Stimulated activated CD8-positive, alpha-beta memory T cell treated with anti-CD3 and anti-CD28 coated beads, Interleukin-12 subunit alpha, Interleukin-12 subunit beta, amount 100 ng/mL, for 4 hours (primary cell): ENCODE data around the gene RBMS1.
A peak's percentile ranks its signal among the peaks of the same experiment; 100 is the strongest.

Experiments used
- DNase-seq: peaks from one replicate; pipeline ENCODE4 v3.0.0-alpha.2; 2020; ENCODE audit warnings: low read depth

RBMS1 gene

GRCh38 chr2:160408173-160408958, 85.2 kb downstream of the RBMS1 start:
- DNase-seq, result no peak

GRCh38 chr2:160407393-160408172, 86.0 kb downstream of the RBMS1 start:
- peak; percentile 57 for DNase-seq

GRCh38 chr2:160406591-160407392, 86.8 kb downstream of the RBMS1 start:
- peak; percentile 51 for DNase-seq

- no peak for DNase-seq
Measured at GRCh38 chr2:160405077-160405867, 88.3 kb downstream of the RBMS1 start.

GRCh38 chr2:160402997-160403979, 90.3 kb downstream of the RBMS1 start:
- DNase-seq, result no peak

- DNase-seq, result no peak
Measured at GRCh38 chr2:160402501-160402900, 91.1 kb downstream of the RBMS1 start.

GRCh38 chr2:160401895-160402294, 91.7 kb downstream of the RBMS1 start:
- DNase-seq, result no peak

GRCh38 chr2:160399880-160400279, 93.7 kb downstream of the RBMS1 start:
- DNase-seq, result no peak

GRCh38 chr2:160397530-160397865, 96.1 kb downstream of the RBMS1 start:
- DNase-seq, result no peak

- no peak for DNase-seq
Measured at GRCh38 chr2:160394153-160394552, 99.5 kb downstream of the RBMS1 start.

GRCh38 chr2:160392201-160392600, 101.4 kb downstream of the RBMS1 start:
- DNase-seq, result no peak

- DNase-seq, result no peak
Measured at GRCh38 chr2:160390544-160391455, 102.8 kb downstream of the RBMS1 start.

- no peak for DNase-seq
Measured at GRCh38 chr2:160389875-160390274, 103.7 kb downstream of the RBMS1 start.

- no peak for DNase-seq
Measured at GRCh38 chr2:160388464-160389263, 104.9 kb downstream of the RBMS1 start.

- no peak for DNase-seq
Measured at GRCh38 chr2:160387558-160388262, 105.9 kb downstream of the RBMS1 start.

GRCh38 chr2:160384791-160385190, 108.8 kb downstream of the RBMS1 start:
- DNase-seq, result no peak

- DNase-seq, result no peak
Measured at GRCh38 chr2:160381425-160381951, 112.1 kb downstream of the RBMS1 start.

- no peak for DNase-seq
Measured at GRCh38 chr2:160380611-160381010, 113.0 kb downstream of the RBMS1 start.
